Tibial nerve (tissue), 4 donors: Measurements from ENCODE around the gene SLC10A3.

ENCODE experiments used
- CTCF ChIP-seq, 5 experiments: fragments of 200-600 bp in 3 of 5; fragments of 450-650 bp in 2 of 5; sonication (generic) in 3 of 5; IDR thresholded peaks; one replicate each; pipeline ENCODE4 v1.5.1; 2016 to 2019; ENCODE audit warnings: antibody characterized with exemption in 5 of 5, mild to moderate bottlenecking in 3 of 5, moderate library complexity in 2 of 5
- EP300 ChIP-seq, 2 donors: sonication (generic); formaldehyde crosslinking; IDR thresholded peaks; one replicate each; pipeline ENCODE4 v1.6.1; 2017; ENCODE audit warnings: antibody characterized with exemption in 2 of 2, mild to moderate bottlenecking in 1 of 2

DNA sequence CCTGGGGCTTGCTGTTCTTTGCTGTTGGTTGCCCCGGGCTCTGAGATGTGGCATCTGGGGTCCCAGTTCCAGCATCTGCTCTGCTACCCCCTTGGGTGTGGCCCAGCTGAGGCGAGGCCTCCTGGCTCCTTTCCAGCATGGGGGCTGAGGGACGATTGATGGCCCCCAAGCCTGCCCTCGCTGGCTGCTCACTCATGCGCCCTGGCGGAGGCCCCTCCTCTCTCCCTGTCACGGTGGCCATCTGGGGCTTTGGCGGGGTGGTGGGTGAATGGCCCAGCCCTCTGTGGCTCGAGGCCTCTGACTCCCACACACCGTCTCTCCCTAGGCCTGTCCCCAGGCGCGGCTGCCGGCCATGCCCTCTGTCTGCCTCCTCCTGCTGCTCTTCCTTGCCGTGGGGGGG lies 30.6 kb downstream of the SLC10A3 start:
- TF ChIP-seq CTCF (IDR thresholded peaks at IDR 0.05) = no peak
- TF ChIP-seq EP300 (IDR thresholded peaks at IDR 0.05) = no peak
